ENCODE data around the gene SUMO3.

The SUMO3 gene

DNA sequence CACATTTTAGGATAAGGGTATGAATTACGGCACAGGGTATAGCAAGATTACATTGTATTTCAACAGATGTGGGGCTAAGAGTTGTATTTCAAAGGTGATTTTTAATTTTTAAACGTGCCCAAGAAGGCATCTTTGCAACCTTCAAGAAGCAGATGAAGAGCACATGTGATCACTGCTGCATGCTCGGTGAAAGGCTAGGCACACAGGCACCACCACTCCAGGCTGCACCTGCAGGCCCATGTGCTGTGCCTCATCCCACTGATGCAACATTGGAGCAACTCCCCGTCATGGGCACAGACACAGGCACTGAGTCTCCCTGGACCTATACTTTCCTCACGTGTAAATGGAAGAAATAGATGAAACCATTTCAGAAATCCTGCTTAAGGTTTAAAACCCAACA is 39.8 kb downstream of the SUMO3 start:
- DNase-seq = no peak

DNA sequence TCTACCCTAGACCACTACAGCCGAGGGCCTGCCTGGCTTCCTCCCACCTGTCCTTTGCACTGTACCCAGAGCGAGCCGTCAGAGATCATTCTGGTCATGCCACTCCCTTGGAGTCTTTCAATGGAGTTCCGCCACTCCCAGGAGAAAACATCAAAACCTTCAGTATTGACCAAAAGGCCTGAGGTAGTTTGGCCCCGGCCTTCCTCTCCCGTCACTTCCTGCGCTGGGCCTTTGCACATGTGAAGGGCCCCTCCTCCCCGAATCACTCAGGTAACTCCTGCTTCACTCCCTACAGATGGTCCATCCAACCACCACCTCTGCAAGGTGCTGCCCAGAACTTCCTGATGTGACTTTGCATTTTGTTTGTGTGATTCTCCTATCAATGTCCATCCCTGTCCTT is 42.9 kb downstream of the SUMO3 start:
- DNase-seq = no peak

DNA sequence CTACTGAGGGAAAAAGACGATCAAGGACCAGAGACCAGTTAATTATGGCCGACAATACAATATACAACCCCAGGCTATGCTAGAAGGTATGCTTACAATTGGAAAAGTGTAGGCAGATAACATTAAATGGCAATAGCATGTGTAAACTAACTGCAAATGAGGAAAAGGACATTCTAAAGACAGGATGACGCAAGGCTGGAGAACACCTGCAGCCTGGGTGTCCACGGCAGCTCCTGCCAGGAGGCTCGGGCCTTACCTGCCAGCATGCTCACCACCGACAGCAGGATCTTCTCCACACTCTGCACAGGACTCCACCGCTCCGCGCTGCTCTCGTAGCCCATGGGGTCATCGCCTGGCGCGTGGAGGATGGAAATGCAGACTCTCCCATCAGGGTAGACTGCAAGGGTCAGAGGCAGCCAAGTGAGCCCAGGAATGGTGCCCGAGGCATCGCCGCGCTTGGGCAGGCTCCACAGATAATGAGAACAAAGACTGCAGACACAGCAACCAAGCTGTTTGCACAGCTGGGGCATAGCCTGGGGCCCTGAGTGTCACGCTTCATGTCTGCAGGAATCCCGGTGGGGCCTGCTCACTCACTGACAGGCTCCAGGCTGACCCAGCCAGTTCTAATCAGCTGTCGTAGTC is 44.5 kb downstream of the SUMO3 start:
- DNase-seq = no peak

DNA sequence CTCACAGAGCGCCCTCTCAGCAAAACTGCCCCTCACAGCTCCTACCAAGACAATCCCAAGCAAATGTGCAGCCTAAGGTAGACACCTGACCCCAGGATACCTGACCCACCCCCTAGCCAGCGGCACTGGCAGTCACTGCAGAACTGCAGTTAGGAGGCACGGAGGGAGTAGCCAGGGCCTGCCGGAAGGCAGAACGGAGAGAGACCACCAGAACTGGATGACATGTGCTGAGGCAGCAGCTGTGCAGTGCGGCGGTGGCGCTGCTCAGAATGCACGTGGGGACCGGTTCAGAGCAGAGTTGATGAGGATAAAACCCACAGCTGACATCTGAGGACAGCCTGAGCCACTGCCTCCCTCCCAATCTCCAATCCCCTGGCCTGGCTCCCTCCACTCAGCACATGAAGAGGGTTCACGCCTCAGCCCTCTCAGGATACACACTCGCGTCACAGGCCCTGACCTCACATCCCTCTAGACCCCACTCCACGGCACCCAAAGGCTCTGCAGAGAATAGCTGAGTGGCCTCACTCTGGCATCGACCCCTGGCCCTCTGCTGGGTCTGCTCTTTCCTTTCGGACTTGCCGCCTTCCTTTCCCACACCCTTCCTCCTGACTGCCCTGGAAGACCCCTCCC is 45.9 kb downstream of the SUMO3 start:
- no peak for DNase-seq

DNA sequence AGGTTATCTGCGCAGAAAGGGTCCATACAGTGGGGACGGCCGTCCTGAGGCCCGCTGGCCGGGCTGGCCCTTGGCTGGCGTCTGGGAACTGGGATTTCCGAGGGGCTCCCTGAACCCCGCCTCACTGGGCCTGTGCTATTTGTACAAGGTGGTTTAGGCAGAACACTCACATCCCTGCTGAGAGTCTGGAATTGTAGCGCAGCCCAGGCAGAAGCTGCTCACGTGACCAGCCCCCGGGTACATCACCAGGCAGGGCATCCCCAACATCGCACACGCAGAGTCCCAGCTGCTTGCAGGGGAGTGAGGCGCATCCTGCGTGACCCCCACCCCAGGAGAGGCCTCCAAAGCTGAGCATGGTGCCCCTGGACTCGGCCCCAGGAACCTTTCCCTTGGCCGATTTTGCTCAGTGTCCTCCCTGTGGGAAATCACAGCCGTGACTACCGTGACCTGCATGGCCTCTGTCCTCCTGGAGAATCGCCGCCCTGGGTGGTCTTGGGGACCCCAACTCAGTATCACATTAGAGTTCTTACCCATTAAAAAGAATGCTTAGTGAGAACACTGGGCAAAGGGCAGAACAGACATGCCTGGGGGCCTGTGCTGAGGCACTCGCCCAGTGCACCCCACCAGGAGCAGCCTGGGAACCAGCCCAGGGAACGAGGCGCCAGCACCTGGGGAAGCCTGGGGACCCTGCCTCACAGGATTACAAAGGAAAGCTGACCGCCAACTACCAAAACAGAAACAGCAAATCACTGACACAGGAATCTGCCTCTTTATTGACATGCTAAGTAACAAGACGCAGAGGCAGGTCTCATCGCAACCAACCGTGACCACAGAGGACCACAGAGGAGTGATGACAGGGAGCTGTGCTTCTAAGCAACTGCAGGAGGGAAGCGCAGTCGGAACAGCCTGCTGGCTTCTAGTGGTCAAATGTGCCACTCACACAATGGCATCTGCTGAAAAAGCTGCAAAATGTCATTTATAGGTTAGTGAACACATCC is 49.7 kb downstream of the SUMO3 start:
- DNase-seq = no peak

DNA sequence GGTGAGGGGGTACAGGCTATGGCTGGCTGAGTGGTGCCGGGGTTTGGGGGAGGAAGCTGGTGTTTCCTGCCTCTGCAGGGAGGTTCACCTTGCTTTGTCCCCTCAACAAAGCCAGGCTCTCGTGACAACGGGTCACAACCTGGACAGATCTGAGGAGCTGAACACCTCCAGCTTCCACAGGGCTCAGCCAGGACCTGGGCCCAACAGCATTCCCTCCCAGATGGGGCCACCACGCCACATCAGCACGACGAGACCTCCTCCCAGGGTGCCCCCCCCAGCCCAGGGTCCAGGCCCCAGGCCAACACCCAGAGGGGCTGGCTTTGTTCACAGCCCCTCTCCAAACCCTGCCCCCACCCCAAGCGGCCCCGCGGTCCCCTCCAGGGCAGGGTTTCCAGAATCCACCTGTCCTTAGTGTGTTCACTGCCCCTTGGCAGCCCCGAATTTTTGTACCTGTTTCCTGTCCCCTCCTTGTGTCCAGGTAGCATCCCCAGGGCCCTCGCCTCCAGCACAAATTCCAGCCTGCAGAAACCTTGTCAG is 51.0 kb downstream of the SUMO3 start:
- DNase-seq = no peak

DNA sequence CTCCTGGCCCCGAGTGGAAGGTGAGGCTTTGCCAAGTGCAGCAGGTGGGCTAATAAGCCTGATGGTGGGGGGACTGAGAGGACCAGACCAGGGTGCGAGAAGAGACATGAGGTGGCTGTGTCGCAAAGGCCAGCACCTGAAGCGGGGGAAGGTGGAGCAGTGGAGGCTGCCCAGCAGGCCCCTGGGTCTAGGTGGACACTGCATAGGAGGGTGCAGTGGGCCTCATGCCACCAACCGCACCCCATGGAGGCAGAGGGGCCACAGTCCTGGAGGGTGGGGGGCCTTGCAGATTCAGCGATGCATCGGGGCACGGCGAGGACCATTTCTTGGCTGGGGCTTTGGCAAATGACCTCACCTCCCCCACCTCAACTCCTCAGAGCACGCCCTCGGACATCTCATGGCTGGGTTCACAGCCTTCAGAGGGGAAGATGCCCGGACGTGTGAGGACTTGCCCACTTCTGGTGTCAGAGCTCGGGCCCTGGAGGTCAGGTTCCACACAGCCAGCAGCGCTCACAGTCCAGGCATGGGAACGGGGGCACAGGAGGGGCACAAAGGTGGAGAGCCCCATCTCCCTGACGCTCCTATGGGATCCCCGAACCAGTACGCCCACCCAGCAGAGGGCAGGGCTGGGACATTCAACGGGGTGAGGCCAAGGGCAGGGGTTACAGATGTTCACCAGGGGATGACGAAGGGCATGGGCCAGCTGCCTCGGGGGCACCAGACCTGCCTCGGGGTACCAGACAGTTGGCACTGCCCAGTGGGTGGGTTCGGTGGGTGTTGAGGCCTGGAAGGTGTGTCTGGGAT is 51.6 kb downstream of the SUMO3 start:
- no peak for DNase-seq

DNA sequence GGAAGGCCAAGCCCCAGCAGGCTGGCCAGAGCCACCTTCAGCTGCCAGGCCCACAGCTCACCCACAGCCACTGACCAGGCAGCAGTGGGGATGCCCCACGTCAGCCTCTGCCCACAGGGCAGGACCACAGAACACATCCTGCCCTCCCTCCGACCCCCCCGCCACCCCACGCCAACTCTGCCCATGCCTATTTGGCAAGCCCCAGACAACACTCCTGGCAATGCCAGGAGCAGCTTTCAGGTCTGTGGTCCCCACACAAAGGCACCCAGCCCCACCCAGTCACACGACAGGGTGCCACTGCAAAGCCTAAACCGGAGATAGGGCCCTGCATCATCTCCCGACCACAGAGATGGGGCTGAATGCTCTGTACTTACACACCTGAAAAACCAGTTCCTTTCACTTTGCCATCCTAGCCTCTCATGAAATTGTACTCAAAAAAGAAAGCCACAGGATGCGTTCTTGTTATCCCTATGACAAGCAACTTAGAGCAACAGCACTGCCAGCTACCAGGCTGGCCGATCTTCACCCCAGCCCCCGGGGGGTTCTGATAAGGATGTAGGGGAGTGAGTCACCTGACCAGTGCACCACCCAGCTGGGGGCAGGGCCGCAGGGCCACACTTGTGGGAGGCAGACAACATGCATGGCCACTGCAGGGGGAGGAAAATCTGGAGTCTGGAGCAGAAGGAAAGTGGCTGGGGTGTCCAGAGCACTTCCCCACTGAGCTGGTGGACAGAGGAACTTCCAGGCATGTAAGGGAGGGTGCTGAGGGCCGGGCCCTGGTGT is 52.4 kb downstream of the SUMO3 start:
- no peak for DNase-seq

DNA sequence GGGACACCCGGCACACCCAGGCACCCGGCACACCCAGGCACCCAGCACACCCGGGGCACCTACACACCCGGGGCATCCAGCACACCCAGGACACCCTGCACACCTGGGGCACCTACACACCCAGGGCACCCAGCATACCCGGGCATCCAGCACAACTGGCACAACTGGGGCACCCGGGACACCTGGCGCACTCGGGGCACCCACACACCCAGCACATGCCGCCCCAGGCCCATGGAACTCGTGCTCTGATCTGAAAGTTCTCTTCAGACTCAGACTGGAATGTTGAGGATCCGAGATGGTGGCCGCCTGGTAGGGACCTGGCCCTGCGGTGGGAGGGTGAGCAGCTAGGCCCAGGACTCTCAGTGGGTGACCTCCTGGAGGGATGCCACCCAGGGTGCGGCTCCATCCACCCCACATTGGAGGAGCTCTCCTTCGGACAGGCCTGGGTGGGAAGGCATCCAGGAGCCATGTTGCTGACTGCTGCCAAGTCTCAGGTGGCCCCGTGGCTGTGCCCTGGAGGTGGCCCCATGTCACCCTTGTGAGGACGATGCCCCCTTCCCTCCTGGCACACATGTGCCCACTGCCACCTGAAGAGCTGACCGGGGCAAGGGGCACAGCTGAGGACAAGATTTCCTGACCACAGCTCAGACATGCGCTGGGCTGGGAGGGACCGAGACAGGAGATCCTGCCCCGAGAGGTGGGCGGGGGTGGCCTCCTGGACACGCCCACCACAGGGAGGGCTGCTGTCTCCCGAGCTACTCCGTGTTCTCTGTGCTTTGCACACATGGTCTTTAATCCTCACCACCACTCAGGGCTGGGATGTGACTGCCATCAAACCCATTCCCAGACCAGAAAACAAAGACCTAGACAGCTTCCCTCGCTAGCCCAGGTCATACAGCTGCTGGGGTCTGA is 53.3 kb downstream of the SUMO3 start:
- no peak for DNase-seq

DNA sequence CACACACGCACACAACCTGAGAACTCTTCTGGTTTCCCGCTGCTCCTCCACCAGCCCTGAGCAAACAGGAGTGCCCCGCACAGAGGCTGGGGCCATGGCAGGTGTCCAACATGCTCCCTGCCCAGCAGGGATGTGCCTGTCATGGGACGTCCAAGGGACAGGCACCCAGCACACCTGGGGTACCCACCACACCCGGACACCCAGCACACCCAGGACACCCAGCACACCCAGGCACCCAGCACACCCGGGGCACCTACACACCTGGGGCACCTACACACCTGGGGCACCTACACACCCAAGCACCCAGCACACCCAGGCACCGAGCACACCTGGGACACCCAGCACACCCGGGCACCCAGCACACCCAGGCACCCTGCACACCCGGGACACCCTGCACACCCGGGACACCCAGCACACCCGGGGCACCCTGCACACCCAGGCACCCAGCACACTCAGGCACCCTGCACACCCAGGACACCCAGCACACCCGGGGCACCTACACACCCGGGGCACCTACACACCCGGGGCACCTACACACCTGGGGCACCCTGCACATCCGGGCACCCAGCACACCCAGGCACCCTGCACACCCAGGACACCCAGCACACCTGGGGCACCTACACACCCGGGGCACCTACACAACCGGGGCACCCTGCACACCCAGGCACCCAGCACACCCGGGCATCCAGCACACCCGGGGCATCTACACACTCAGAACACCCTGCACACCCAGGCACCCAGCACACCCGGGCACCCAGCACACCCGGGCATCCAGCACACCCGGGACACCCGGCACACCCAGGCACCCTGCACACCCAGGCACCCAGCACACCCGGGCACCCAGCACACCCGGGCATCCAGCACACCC is 54.2 kb downstream of the SUMO3 start:
- DNase-seq = no peak

DNA sequence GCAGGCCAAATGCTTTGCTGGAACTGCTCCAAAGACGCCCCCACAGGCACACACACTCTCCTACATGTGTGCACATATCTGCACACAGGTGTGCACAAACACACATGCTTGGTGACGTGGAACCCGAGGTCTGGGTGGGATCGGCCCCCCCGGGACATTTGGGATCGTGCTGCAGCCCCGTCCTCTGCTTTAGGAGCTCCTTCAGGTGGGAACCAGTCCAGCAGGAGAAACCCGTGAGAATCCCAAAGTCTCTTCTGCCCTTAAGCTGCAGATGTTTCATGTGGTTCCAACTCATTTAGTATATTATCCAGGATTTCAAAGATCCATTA is 54.8 kb downstream of the SUMO3 start:
- no peak for DNase-seq

DNA sequence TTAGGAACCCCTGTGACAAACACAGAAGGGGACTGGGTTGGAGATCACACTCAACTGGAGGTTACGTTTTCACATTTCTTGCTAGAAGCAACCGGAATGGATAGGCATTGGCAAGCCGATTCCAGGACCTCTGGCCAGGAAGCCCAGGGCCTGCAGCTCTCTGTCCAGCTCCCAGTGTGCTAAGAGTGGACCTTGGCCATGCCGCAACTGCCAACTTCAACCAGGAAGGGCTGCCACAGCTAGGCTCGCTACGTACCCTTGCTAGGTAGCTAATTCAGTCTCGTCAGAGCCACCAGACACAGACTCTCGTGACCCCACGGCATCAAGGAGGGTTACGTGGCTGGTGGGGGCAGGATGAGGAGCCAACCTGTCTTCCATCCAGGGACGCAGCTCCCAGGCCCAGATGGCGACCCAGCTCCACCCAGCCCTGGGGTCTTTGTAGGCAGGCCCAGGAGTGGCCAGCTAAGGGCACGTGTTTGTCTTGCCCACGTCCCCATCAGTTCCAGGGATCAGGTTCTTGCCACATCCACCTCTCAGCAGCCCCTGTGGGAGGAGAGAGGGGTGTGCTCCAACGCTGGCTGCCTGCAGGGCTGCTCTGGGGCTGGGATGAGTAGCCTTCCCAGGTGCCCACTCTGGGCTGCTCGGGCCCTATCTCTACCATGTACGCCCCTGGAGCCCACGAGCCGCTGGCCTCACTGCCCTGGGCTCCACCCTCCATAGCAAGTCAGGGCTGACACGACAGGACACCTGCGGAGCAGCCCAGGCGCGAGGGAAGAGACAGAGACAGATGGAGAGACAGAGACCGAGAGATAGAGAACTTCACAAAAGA is 55.4 kb downstream of the SUMO3 start:
- DNase-seq = no peak

DNA sequence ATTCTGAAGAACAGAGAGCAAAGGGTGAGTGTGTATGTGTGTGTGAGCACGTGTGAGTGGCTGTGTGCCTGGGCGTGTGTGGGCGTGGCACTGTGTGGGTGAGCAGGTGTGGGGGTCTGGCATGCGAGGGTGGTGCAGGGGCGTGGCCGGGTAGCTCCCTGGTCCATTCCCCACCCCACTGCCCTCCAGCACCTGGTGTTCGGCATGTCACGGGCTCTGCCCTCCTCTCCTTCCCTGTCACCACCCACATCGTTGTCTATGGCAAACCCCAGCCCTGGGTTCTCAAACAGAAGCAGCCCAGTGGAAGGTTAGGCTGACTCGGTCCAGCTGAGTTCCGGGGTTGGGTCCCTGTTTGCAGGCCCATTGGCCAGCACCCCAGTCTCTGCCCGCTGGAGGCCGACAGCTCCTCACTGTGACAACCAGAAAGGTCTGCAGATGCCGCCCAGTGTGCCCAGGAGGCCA is 56.1 kb downstream of the SUMO3 start:
- DNase-seq = no peak

DNA sequence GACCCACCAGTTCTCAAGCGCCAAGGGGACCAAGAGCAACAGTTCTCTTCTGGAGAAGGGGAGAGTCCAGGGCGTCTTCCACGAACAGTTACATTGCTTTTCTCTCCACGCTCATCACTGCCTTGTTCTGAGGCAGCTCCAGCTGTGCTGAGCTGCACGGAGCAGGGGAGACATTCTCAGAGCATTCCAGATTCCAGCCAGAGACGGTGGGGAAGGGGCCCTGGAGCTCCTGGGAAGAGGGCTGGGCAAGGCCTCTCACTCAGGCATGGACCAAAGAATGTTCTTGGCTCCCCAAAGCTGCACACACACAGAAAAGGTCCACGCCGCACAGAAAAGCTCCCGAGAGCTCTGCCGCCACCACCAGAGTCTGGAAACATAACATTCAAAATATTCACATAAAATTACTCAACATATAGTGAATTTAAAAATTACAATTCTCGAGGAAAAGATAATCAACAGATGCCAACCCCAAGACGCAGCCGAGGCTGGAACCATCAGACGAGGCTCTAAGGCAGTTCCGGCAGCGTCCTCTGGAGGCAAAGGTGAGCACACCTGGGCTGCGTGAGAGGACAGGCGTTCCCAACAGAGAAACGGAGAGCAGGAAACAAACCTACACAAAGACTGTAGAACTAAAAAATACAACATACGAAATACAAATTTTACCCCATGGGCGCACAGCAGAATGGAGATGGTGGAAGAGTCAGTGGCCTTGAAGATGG is 56.7 kb downstream of the SUMO3 start:
- no peak for DNase-seq

DNA sequence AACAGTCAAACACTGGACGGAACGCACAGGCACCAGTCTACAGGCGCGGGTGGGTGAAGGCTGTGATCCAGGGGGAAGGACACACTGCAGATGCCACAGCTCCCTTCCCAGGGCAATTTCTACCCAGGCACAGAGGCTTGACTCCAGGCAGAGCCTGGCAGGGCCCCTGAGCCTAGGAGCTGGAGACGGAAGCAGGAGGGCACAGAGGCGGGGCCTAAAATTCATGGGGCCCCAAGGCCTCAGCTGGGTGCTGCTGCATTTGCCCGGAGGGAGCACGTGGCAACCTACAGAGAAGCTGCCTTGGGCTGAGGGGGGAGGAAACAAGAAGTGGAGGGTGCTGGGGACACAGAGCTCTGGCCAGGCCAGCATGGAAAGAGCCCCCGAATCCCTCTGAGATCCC is 57.5 kb downstream of the SUMO3 start:
- DNase-seq = no peak

DNA sequence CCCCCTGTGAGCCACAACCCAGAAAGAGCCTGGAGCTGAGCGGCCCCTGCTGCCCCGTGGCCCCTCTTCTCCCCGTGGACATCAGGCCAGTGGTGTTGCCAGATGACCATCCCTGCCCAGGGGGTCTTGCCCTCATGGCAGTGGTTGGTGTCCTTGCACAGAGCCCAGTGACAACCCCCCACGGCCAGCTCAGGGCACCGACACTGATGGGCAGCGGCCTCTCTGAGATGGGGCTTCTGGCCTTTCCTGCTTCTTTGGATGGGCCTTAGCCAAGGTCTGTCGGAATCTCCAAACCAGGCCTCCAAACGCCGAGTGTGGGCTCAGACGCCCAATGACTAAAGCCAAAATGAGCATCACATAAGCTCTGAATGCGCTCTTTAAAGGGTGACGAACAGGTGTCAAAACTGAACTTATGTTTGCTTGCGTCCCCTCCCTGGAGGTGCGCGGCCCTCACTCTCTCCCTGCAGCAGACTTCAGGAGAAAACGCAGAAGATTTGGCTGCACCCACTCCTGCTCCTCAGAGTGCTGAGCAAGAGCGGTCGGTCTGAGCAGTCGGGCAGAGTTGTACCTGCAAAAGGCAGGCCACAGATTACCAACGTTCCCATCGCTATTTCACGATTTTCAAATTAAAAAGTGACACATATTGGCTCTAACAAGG is 58.1 kb downstream of the SUMO3 start:
- DNase-seq = no peak

Data from suppressor macrophage treated with lipopolysaccharide for 1 hour (primary cell).